ENCODE results near the gene ACTG2.
A peak's percentile ranks its signal among the peaks of the same experiment; 100 is the strongest.

Gene ACTG2

DNA sequence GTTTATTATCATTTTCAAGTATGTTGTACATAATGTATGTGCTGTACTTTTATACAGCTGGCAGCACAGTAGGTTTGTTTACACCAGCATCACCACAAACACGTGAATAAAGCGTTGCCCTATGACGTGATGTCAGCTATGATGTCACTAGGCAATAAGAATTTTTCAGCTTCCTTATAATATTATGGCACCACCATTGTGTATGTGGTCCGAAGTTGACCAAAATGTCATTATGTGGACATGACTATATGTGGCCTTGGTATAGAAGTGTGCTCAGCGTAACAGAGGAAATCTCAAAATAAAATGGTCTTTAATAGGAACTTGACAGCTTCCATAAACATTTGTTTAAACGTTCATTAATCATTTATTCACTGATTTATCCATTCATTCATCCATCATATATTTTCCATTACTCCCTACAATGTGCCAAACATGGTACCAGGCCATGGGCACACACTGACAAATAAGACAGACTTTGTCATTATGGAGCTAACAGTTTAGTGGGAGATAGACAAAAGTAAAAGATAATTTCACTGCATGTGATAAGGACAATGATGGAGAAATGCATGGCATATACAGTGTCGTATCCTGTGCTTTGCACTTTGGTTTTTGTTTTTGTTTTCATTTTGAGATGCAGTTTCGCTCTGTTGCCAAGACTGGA, 18.9 kb downstream of the ACTG2 start:
- no peak for DNase-seq (ENCODE audit: low read depth in 1 of 2, low spot score in 1 of 2)
- TF ChIP-seq JUND (IDR thresholded peaks at IDR 0.05; ENCODE audit: low read depth): no peak
- in situ Hi-C loops (cut with HindIII; ENCODE audit: low pct_unique_long_range_greater_than_20kb, low sequenced_read_pairs): no loop called here

DNA sequence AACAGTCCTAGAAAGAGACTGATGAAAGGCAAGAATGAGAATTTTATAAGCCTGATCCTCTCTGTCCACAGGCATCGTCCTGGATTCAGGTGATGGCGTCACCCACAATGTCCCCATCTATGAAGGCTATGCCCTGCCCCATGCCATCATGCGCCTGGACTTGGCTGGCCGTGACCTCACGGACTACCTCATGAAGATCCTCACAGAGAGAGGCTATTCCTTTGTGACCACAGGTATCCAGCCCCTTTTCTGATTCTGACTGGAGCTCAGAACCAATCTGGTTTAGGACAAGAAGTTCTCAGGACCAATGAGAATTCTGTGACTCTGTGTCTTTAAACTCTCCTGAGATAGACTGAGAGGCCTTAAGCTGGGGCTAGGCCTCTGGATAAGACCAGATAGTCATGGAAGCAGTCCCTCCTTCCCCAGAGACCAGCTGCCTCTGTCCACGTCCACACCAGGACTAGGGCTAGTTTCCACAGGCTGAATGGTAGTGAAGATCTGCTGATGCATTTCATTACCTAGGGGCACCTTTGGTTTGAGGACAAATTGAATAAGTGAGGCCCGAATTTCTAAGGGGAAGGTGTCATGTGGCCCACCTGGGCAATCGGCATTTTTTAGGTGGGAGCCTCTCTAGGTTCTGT, 20.7 kb downstream of the ACTG2 start:
- no peak for TF ChIP-seq JUND (IDR thresholded peaks at IDR 0.05; ENCODE audit: low read depth)
- no peak for DNase-seq (ENCODE audit: low read depth in 1 of 2, low spot score in 1 of 2)
- in situ Hi-C loops (cut with HindIII; ENCODE audit: low pct_unique_long_range_greater_than_20kb, low sequenced_read_pairs): no loop called here

DNA sequence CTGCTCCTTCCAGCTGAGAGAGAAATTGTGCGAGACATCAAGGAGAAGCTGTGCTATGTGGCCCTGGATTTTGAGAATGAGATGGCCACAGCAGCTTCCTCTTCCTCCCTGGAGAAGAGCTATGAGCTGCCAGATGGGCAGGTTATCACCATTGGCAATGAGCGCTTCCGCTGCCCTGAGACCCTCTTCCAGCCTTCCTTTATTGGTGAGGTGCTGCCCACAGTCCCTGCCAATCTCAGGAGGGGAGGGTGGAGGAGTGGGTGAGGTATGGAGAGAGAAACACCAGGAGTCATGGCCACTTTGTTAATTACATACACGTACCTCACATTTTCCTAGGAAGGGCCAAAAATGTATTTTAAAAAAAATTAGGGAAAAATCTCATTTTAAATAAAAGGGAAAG, 21.9 kb downstream of the ACTG2 start:
- in situ Hi-C loops (cut with HindIII; ENCODE audit: low pct_unique_long_range_greater_than_20kb, low sequenced_read_pairs): no loop called here
- no peak for TF ChIP-seq JUND (IDR thresholded peaks at IDR 0.05; ENCODE audit: low read depth)
- no peak for DNase-seq (ENCODE audit: low read depth in 1 of 2, low spot score in 1 of 2)

DNA sequence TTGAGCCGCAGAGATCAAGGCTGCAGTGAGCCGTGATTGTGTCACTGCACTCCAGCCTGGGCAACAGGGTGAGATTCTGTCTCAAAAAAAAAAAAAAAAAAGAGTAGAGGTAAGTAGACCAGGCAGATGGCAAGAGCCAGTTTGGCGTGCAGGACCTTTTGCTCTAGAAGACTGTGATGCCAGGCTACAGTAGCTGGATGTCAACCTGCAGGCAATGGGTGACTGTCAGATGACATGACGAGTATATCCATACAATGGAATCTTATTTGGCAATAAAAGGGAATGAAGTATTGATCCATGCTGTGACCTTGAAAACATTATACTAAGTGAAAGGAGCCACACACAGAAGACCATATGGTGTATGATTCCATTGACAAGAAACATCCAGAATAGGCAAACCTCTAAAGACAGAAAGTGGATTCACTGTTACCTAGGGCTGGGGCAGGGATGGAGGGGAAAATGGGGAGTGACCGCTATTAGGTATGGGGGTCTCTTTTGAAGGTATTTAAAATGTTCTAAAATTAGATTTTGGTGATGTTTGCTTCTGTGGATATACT, 22.7 kb downstream of the ACTG2 start:
- TF ChIP-seq JUND (IDR thresholded peaks at IDR 0.05; ENCODE audit: low read depth): no peak
- DNase-seq (ENCODE audit: low read depth in 1 of 2, low spot score in 1 of 2): no peak
- in situ Hi-C loops (cut with HindIII; ENCODE audit: low pct_unique_long_range_greater_than_20kb, low sequenced_read_pairs): no loop called here

DNA sequence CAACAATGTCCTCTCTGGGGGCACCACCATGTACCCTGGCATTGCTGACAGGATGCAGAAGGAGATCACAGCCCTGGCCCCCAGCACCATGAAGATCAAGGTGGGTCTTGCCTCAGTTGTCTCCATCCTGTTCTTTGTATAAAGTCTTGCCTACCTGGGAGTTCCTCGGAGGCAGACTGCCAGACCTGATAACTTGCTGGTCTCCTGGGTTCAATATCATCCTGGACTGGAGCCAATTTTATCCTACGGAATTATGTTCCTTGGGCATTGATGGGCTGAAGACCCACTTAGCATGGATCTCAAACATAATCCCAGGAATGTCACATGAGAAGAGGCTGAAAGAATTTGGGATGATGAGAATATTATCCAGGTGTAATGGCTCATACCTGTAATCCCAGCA, 23.9 kb downstream of the ACTG2 start:
- TF ChIP-seq JUND (IDR thresholded peaks at IDR 0.05; ENCODE audit: low read depth): no peak
- DNase-seq (ENCODE audit: low read depth in 1 of 2, low spot score in 1 of 2): no peak
- in situ Hi-C loops (cut with HindIII; ENCODE audit: low pct_unique_long_range_greater_than_20kb, low sequenced_read_pairs): no loop called here

DNA sequence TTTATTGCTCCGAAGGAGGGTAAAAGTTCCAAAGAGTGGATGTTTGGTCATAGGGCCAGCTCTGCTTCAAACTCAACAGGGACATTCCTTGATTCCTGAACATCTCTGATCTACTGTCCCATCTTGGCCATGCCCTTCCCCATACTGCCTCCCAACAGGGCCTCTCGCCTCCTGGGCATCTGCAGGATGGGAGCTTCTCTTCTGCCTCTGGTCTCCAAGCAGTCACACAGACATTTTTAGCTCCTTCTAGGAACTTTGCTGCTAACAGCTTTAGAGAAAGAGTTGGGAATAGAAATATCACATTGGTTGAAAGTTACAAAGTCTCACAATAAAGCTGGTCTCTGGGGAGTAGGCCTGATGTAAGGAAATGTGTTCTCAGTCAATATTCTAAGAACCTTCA, 24.5 kb downstream of the ACTG2 start:
- in situ Hi-C loops (cut with HindIII; ENCODE audit: low pct_unique_long_range_greater_than_20kb, low sequenced_read_pairs): no loop called here
- DNase-seq (ENCODE audit: low read depth in 1 of 2, low spot score in 1 of 2): no peak
- TF ChIP-seq JUND (IDR thresholded peaks at IDR 0.05; ENCODE audit: low read depth): no peak

DNA sequence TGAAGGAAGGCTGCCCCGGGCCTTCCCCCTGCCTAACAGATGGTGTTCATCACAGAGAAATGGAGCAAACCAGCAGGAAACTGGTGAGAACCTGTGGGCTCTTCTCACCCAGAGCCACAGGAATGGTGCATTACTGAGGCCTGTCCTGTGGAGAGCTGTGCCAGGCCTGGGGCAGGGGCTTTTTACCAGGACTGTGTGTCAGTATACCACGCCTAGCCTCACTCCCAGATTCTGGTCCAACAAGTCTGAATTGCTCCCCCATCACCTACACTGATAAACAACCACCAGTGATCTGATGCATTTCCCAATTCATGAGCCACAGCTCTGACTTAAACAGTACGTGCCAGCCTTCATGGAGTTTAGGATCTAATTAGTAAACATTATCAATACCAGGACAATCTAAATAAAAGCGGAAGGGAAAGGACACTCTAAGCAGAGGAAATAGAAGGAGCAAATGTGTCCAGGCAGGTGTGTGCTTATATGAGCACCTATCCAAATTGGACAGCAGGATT, 24.9 kb downstream of the ACTG2 start:
- TF ChIP-seq JUND (IDR thresholded peaks at IDR 0.05; ENCODE audit: low read depth): no peak
- DNase-seq (ENCODE audit: low read depth in 1 of 2, low spot score in 1 of 2): no peak
- in situ Hi-C loops (cut with HindIII; ENCODE audit: low pct_unique_long_range_greater_than_20kb, low sequenced_read_pairs): no loop called here

DNA sequence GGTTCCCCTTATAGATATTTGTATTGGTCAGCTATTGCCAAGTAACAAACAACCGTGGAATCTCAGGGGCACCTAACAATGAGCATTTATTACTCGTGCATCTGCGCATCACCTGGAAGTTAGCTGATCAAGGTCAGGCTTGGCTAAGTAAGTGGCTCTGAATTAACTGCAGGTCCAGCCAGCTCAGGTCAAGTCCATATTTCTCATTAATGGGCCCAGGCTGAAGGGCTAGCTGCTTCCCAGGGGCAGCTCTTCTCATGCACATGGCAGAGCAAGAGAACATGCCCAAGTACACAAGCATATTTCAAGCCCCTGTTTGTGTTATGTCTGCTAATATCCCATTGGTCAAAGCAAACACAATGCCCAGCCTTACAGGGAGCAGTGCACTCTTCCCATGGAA, 26.0 kb downstream of the ACTG2 start:
- no peak for DNase-seq (ENCODE audit: low read depth in 1 of 2, low spot score in 1 of 2)
- TF ChIP-seq JUND (IDR thresholded peaks at IDR 0.05; ENCODE audit: low read depth): no peak
- in situ Hi-C loops (cut with HindIII; ENCODE audit: low pct_unique_long_range_greater_than_20kb, low sequenced_read_pairs): no loop called here

DNA sequence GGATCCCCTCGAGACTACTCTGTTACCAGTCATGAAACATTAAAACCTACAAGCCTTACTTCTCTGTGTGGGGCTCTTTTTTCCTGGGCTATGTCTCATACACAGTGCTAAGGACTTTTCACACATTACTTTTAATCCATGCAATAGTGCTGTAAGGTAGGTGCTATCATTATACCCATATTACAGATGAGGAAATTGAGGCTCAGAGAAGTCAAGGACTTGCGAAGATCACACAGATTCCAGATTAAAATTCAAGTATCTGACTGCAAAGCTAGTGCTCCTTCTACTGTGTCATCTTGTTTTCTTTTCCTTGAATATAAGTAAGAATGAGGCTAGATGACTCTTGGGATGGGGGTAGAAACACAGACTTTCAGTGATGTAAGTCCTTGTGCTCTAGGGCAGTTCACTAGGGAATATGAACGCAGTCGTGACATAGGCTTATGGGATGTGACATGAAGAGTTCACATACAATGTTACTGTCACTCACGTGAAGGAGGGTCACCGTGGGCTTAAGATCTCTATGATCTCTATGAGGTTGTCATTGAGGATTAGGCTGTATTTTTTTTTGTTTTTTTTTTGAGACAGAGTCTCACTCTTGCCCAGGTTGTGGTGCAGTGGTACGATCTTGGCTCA, 26.9 kb downstream of the ACTG2 start:
- DNase-seq (ENCODE audit: low read depth in 1 of 2, low spot score in 1 of 2): no peak
- no peak for TF ChIP-seq JUND (IDR thresholded peaks at IDR 0.05; ENCODE audit: low read depth)
- in situ Hi-C loops (cut with HindIII; ENCODE audit: low pct_unique_long_range_greater_than_20kb, low sequenced_read_pairs): no loop called here

DNA sequence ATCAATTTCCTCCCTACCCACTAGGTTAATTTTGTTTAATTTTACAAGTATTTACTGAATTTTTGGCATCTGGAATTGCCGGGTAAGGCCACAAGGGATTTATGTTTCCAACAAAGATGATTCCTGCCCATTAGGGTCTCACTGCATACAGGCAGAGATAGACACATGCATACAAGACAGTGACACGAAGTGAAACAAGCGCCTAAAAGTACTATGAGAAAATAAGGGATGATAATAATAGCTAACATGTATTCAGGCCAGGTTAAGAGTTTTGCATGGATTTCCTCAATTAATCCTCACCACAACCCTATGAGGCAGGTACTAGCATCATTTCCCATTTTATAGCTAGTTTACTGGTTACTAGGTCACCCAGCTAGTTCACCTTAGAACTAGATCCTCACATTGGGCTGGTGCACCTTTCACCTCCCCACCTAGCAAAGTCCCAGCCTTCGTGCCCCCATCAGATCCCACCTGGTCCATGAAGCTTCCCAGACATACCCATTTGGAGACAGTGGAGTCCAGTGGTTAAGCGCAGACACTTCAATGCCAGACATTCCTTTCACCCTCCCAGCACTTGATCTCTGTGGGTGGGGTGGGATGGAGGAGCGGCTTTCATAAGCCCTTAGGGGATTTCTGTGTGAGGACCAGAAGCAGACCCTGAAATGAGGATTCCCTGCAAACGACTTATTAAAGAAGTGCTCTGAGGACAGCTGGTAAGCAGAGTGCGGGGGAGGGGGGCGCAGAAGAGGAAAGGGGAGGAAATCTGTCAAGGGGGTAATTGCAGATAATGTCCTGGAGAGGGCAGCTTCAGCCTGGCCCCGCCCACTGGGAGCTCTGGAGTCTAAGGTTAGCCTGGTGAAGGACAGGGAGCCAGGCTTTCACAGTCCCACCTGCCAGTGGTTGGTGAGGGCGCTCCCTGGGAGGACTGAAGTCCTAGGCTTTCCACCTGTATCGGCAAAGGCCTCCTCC, 28.1 kb downstream of the ACTG2 start:
- in situ Hi-C loops (cut with HindIII; ENCODE audit: low pct_unique_long_range_greater_than_20kb, low sequenced_read_pairs): no loop called here
- TF ChIP-seq JUND (IDR thresholded peaks at IDR 0.05; ENCODE audit: low read depth): no peak
- DNase-seq (ENCODE audit: low read depth in 1 of 2, low spot score in 1 of 2): peak in 1 of 2 experiments; percentile 39

DNA sequence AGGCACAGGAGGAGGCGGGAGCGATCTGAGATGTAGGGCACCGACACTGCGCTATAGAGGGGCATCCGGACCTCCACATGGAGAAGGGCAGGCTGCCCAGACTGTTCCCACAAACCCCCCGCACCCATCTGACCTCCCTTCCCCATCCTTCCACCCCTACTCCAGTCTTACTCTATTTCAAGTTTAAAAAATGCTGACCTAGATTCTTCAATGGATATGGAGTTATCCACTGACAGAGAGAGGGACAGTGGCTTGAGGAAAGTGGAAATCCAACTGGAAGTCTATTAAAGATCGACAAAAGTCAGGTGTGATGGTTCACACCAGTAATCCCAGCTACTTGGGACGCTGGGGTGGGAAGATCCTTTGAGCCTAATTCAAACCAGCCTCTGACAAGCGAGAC, 28.8 kb downstream of the ACTG2 start:
- no peak for TF ChIP-seq JUND (IDR thresholded peaks at IDR 0.05; ENCODE audit: low read depth)
- in situ Hi-C loops (cut with HindIII; ENCODE audit: low pct_unique_long_range_greater_than_20kb, low sequenced_read_pairs): no loop called here
- DNase-seq (ENCODE audit: low read depth in 1 of 2, low spot score in 1 of 2): no peak

DNA sequence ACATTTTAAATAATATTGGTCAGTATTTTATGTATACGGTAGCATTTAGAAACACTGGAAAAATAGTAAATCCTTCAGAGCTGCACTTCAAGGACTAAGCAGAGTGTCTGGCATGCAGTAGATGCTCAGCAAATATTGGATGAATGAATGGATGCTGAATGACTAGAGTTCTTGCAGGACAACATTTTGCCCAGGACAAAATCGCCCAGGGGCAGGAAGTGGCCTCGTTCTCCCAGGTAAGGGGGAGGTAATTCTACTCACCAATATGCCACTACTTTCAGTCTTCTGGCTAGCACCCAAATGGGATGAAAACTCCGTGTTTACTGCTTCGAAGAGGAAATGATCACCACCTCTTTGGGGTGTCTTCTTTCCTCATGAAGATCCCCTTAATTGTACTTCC, 29.9 kb downstream of the ACTG2 start:
- TF ChIP-seq JUND (IDR thresholded peaks at IDR 0.05; ENCODE audit: low read depth): no peak
- peak in 1 of 2 experiments; percentile 28 for DNase-seq (ENCODE audit: low read depth in 1 of 2, low spot score in 1 of 2)
- in situ Hi-C loops (cut with HindIII; ENCODE audit: low pct_unique_long_range_greater_than_20kb, low sequenced_read_pairs): no loop called here
